ENCODE results near the gene DPM3. TPM values are rescaled to one million over a fixed set of nuclear protein-coding genes. Genes with fewer than 3 reads are reported as not detected.

The DPM3 gene
- polyA plus RNA-seq, 1 of the 3 experiments (the other 2 are of a cell fraction), result 317 TPM

- Histone ChIP-seq H3K9me2 (no peaks in the 10 kb centered on the region), H2AFZ (ENCODE audit: low read depth) (no peak overlapping the region; the same call in 1 of the 2 replicates), H3K4me2 (no peak overlapping the region), H3K36me3 (replicated peaks in 1 of 2; ENCODE audit: control insufficient read depth in 1 of 2, insufficient read depth in 2 of 2, low read length in 1 of 2) (no peaks in the 10 kb centered on the region), H3F3A (replicated peaks; ENCODE audit: insufficient read depth) (no peaks in the 10 kb centered on the region), H3K27ac (ENCODE audit: low read depth in 2 of 2, low read length in 1 of 2) (no peak overlapping the region), H4K20me1 (ENCODE audit: insufficient read depth) (no peaks in the 10 kb centered on the region), H3K9me3 (no peaks in the 10 kb centered on the region), H3K9ac (no peak overlapping the region), H3K79me2 (ENCODE audit: insufficient read depth) (no peaks in the 10 kb centered on the region), H3K27me3 (ENCODE audit: insufficient read depth) (peaks cover 6% of the 10 kb centered on the region; the same call in 1 of the 2 replicates), H3K4me3 (ENCODE audit: low read depth in 2 of 2, low read length in 1 of 2) (no peak overlapping the region), H3K4me1 (ENCODE audit: control insufficient read depth in 1 of 2, insufficient read depth in 2 of 2, low read depth in 1 of 2, low read length in 1 of 2) (no peaks in the 10 kb centered on the region; a peak in 1 of 4 replicates)
- WGBS (ENCODE audit: low lambda C conversion rate), result 18% methylated on average over 3 of the region's 3 CpGs
- DNase-seq, result no peak
- no peak for TF ChIP-seq POLR2AphosphoS5 (IDR thresholded peaks at IDR 0.05; ENCODE audit: low read depth, low read length)
- no peak for TF ChIP-seq EZH2phosphoT487 (IDR thresholded peaks at IDR 0.05; ENCODE audit: borderline replicate concordance, low read depth)
- no peak for TF ChIP-seq MAX (IDR thresholded peaks at IDR 0.05; ENCODE audit: low read depth)
- TF ChIP-seq USF1 (IDR thresholded peaks at IDR 0.05; ENCODE audit: borderline replicate concordance, low read depth), result no peak
- no peak for TF ChIP-seq IRF3 (IDR thresholded peaks at IDR 0.05; ENCODE audit: low read depth, low read length)
- no peak for TF ChIP-seq RCOR1 (IDR thresholded peaks at IDR 0.05; ENCODE audit: low read length)
- TF ChIP-seq USF2 (IDR thresholded peaks at IDR 0.05; ENCODE audit: borderline replicate concordance, low read depth, low read length), result no peak
- no peak for TF ChIP-seq RXRA (IDR thresholded peaks at IDR 0.05; ENCODE audit: borderline replicate concordance, low read depth)
- TF ChIP-seq MXI1 (IDR thresholded peaks at IDR 0.05; ENCODE audit: low read depth, low read length), result no peak
- no peak for TF ChIP-seq RFX5 (IDR thresholded peaks at IDR 0.05; ENCODE audit: low read length)
- TF ChIP-seq GABPA (IDR thresholded peaks at IDR 0.05; ENCODE audit: low read depth), result no peak
- TF ChIP-seq JUND (IDR thresholded peaks at IDR 0.05), result no peak
- CTCF ChIA-PET, result interaction anchor here (0.8 to 10.2 kb wide), 4 partner anchors 22 to 60 kb away, joined by 3 to 67 read pairs (median 10); no protein-coding TSS in a partner anchor
- POLR2A ChIA-PET, result no interaction called here
Observed at GRCh38 chr1:155145491-155145890, 5.2 kb upstream of the DPM3 start.

- Histone ChIP-seq H3K27ac (ENCODE audit: low read depth in 2 of 2, low read length in 1 of 2) (no peak overlapping the region), H3K79me2 (ENCODE audit: insufficient read depth) (peaks cover 36% of the 10 kb centered on the region), H4K20me1 (ENCODE audit: insufficient read depth) (no peaks in the 10 kb centered on the region), H3K9me2 (no peaks in the 10 kb centered on the region), H3K4me1 (ENCODE audit: control insufficient read depth in 1 of 2, insufficient read depth in 2 of 2, low read depth in 1 of 2, low read length in 1 of 2) (peaks cover 6 to 20% of the 10 kb centered on the region in 2 experiments; a peak in 3 of 4 replicates), H3K36me3 (replicated peaks in 1 of 2; ENCODE audit: control insufficient read depth in 1 of 2, insufficient read depth in 2 of 2, low read length in 1 of 2) (peaks cover 11 to 12% of the 10 kb centered on the region in 2 experiments), H2AFZ (ENCODE audit: low read depth) (no peak overlapping the region), H3F3A (replicated peaks; ENCODE audit: insufficient read depth) (peaks cover 16% of the 10 kb centered on the region), H3K27me3 (ENCODE audit: insufficient read depth) (no peaks in the 10 kb centered on the region; the same call in 1 of the 2 replicates), H3K9me3 (no peaks in the 10 kb centered on the region), H3K9ac (no peak overlapping the region), H3K4me2 (no peak overlapping the region), H3K4me3 (ENCODE audit: low read depth in 2 of 2, low read length in 1 of 2) (no peak overlapping the region)
- ChIA-PET CTCF (interaction anchor here (1.1 to 10.2 kb wide), 2 partner anchors 26 to 34 kb away, joined by 3 to 67 read pairs; no protein-coding TSS in a partner anchor), POLR2A (no interaction called here)
- WGBS (ENCODE audit: low lambda C conversion rate), result 67% methylated on average over 7 of the region's 7 CpGs
- no peak for DNase-seq
- TF ChIP-seq EZH2phosphoT487 (IDR thresholded peaks at IDR 0.05; ENCODE audit: borderline replicate concordance, low read depth) (no peak), TAF1 (IDR thresholded peaks at IDR 0.05; ENCODE audit: borderline replicate concordance, low read depth, low read length) (no peak), SMC3 (IDR thresholded peaks at IDR 0.05; ENCODE audit: low read depth, low read length) (no peak), JUND (IDR thresholded peaks at IDR 0.05) (no peak), CHD2 (IDR thresholded peaks at IDR 0.05; ENCODE audit: low read length, partially characterized antibody) (no peak), USF1 (IDR thresholded peaks at IDR 0.05; ENCODE audit: borderline replicate concordance, low read depth) (no peak), ZBTB33 (IDR thresholded peaks at IDR 0.05; ENCODE audit: borderline replicate concordance, low read depth) (no peak), USF2 (IDR thresholded peaks at IDR 0.05; ENCODE audit: borderline replicate concordance, low read depth, low read length) (no peak), MAX (IDR thresholded peaks at IDR 0.05; ENCODE audit: low read depth) (no peak), NFIC (IDR thresholded peaks at IDR 0.05; ENCODE audit: borderline replicate concordance) (no peak), MXI1 (IDR thresholded peaks at IDR 0.05; ENCODE audit: low read depth, low read length) (no peak), TEAD4 (IDR thresholded peaks at IDR 0.05; ENCODE audit: borderline replicate concordance, insufficient read depth) (no peak), MEF2A (IDR thresholded peaks at IDR 0.05; ENCODE audit: borderline replicate concordance, low read depth) (no peak)
Observed at GRCh38 chr1:155141749-155142148, 1.4 kb upstream of the DPM3 start.

Data from SK-N-SH (cell line).